GM03348 (cell line): Measurements from ENCODE around the gene GOLGA1.

Source experiments
- DNase-seq: peaks from one replicate; pipeline ENCODE4 v3.0.0; 2012; ENCODE audit warnings: low spot score

The GOLGA1 gene

GRCh38 chr9:124881138-124881743 is 59.6 kb downstream of the GOLGA1 start:
- DNase-seq, result no peak

GRCh38 chr9:124880501-124880900 is 60.4 kb downstream of the GOLGA1 start:
- no peak for DNase-seq

- no peak for DNase-seq
Measured at GRCh38 chr9:124879226-124879625, 61.7 kb downstream of the GOLGA1 start.

GRCh38 chr9:124878518-124878917 is 62.4 kb downstream of the GOLGA1 start:
- DNase-seq, result no peak

GRCh38 chr9:124878021-124878420 is 62.9 kb downstream of the GOLGA1 start:
- no peak for DNase-seq

GRCh38 chr9:124877021-124877782 is 63.7 kb downstream of the GOLGA1 start:
- DNase-seq, result no peak

- no peak for DNase-seq
Measured at GRCh38 chr9:124875501-124875900, 65.4 kb downstream of the GOLGA1 start.

- DNase-seq, result no peak
Measured at GRCh38 chr9:124873664-124874063, 67.2 kb downstream of the GOLGA1 start.

- DNase-seq, result no peak
Measured at GRCh38 chr9:124871156-124871561, 69.7 kb downstream of the GOLGA1 start.

GRCh38 chr9:124870723-124871122 is 70.2 kb downstream of the GOLGA1 start:
- DNase-seq, result no peak

- peak; percentile 58 for DNase-seq
Measured at GRCh38 chr9:124869986-124870560, 70.8 kb downstream of the GOLGA1 start.

- DNase-seq, result peak; percentile 61
Measured at GRCh38 chr9:124869466-124869985, 71.4 kb downstream of the GOLGA1 start.

- DNase-seq, result peak; percentile 98
Measured at GRCh38 chr9:124868511-124869465, 72.1 kb downstream of the GOLGA1 start.

- no peak for DNase-seq
Measured at GRCh38 chr9:124863371-124863871, 77.5 kb downstream of the GOLGA1 start.

GRCh38 chr9:124861342-124862229 is 79.3 kb downstream of the GOLGA1 start, which contains the start of the genes ARPC5L and RPL35:
TSS of gene ARPC5L (plus strand) at chr9:124862130. CDS start at chr9:124869291, 7,161 bp downstream.
TSS of gene RPL35 (minus strand) at chr9:124861957. CDS start at chr9:124861912, 45 bp downstream.
- DNase-seq, result peak; percentile 99

- no peak for DNase-seq
Measured at GRCh38 chr9:124860582-124861341, 80.1 kb downstream of the GOLGA1 start.

- no peak for DNase-seq
Measured at GRCh38 chr9:124859803-124860581, 80.9 kb downstream of the GOLGA1 start.

GRCh38 chr9:124858330-124859046 is 82.4 kb downstream of the GOLGA1 start:
- DNase-seq, result no peak
